GM12873 (cell line): ENCODE data around the gene CD101.

ENCODE experiments used
- CTCF ChIP-seq: IDR thresholded peaks from 2 replicates; pipeline ENCODE4 v1.5.1; 2012; ENCODE audit warnings: low read depth, mild to moderate bottlenecking, moderate library complexity, low read length, control low read depth; ENCODE audit not compliant: insufficient read depth; ENCODE audit errors: missing control alignments

The CD101 gene

GRCh38 chr1:117059334-117059677, 57.7 kb downstream of the CD101 start:
- TF ChIP-seq CTCF = no peak

DNA sequence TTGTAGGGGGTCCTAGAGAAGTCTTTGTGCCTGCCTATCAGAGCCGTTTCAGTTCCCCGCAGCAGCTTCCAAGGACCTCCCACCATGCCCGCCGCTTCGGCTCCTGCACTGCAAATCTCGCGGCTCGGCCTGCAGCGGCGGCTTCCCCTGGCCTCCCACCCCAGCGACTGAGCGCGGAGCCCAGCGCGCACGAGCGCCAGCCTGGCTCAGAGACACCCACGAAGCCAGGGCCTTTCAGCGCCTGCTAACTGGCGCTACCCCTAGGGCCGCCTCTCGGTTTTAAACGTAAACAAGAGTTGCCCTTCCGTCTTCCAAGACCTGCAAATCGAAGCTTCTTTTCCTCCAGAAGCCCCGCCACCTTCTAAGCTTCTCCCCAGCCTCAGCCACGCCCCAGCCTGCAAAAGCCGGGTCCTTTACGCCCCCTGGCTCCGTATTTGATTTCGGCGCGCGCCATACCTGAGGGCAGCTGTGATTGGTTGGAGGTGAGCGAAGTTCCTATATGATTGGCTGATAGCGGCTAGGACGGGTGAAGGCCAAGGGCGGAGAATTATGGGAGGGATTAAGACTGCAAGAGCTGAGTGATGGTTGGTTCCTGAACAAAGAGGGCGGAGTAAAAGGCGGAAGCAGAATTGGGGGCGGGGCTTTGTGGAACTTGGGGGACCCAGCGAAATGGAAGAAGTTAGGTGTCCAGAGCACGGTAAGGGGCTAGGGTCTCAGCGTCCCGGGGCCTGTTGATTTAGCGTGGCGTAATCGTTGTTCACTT, 58.3 kb downstream of the CD101 start, which contains the start of gene TTF2:
Gene TTF2 (plus strand): TSS at position 649 of the 763 bp plus-strand sequence. CDS start 21 bp downstream, at position 670.
- TF ChIP-seq CTCF = no peak

- TF ChIP-seq CTCF = no peak
Observed at GRCh38 chr1:117060441-117061317, 59.1 kb downstream of the CD101 start.

DNA sequence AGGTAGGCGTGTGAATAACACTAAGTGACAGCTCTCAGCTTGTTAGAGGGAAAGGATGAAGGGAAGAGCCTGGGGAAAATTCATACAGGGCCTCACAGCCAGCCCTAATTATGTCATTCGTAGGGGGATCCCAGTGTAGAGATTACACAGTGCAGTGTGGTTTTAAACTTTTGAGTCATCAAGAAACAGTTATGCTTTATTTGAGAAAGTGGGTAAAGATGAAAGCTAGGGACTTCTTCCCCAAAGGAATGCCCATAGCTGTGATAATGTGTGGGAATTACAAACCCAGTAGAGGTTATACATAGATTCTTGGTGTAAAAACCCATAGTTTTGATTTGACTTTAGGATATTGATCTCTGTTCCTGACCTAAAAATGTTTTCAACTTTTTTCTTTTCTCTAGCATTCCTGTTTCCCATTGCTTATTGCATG, 60.4 kb downstream of the CD101 start:
- TF ChIP-seq CTCF = no peak

DNA sequence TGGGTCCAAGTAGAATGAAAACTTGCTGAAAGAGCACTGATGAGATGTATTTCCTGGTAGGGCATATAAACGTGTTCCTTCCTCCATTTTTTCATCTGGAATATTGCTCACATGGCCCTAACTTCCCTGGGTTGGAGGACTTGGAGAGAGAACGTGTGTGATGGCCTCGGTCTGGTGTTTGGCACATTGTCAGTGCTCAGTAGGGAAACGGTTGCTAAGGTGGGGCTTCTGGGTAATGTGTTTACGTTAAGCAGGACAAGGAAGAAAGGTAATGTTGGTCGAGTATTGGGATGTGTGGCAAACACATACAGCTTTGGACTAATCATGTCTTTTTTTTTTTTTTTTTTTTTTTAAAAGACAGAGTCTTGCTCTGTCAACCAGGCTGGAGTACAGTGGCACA, 64.8 kb downstream of the CD101 start:
- no peak for TF ChIP-seq CTCF

DNA sequence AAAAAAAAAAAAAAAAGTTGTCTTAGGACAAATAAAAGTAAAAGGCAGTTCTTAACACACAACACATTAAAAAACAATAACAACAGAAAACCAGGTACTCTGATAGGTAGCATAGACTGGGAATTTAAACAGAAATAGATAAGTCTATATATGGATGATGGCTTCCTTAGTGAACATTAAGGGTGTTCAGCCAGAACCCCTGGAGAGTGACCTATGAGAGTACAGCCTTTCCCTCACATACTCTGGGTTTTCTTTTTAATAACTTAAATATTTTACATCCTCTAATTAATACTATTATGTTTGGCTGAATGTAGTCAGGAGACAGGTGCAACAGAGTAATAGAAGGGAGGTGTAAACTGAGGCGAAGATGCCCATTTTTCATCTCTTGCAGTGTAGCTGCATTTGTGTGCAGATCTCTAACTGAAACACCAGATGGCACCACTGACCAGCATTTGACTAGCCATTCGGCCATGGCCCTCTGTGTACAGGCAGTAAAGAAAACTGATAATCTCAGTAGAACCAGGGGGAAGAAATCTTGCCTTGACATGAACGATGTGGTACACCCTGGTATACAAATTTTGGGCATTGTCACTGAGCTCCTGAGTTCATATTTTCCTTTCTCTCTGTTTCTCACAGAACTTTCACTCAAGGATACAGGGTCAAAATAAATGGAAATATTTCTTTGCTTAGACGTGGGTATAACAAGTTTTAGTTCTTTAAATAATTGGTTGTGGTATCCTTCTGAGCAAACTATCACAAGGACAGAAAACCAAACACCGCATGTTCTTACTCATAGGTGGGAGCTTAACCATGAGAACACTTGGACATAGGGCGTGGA, 66.2 kb downstream of the CD101 start:
- TF ChIP-seq CTCF = peak; percentile 73
